HG03575 (cell line): Measurements from ENCODE around the gene PTGDS.
"Not testable (repeated sequence)": the region's sequence is repeated elsewhere in the genome, so short reads cannot be mapped to it uniquely, and the experiment has no call there.

ENCODE experiments used
- ATAC-seq: cut with Tn5 transposase; IDR thresholded peaks from one replicate; pipeline ENCODE4 v1.9.1; 2021; ENCODE audit not compliant: unreplicated experiment, insufficient number of reproducible peaks, low FRiP score; ENCODE audit errors: extremely low read depth

The PTGDS gene

DNA sequence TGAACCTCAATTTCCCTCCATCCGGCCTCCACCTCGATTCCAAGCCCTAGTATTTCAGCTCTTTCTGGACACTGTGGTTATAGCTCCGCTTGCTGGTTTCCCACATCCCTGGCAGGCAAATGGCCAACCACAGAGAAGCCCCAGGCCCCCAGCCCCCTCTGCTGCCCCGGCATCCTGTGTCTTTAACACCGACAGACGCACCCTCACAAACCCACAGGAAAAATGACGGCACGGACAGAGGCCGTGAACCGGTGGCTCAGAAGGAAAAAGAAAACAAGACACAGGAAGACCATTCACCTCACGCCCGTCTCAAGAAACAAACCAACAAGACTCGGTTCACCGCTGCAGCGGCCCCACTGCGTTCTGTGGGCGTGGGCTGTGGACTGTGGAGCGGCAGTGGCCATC, 20.5 kb downstream of the PTGDS start:
- no peak for ATAC-seq

- no peak for ATAC-seq
These were observed 23.1 kb downstream of the PTGDS start for GRCh38 chr9:137000177-137000930.

GRCh38 chr9:137001857-137002645, 24.7 kb downstream of the PTGDS start:
- ATAC-seq = no peak

GRCh38 chr9:137002646-137003041, 25.3 kb downstream of the PTGDS start:
- ATAC-seq = no peak

DNA sequence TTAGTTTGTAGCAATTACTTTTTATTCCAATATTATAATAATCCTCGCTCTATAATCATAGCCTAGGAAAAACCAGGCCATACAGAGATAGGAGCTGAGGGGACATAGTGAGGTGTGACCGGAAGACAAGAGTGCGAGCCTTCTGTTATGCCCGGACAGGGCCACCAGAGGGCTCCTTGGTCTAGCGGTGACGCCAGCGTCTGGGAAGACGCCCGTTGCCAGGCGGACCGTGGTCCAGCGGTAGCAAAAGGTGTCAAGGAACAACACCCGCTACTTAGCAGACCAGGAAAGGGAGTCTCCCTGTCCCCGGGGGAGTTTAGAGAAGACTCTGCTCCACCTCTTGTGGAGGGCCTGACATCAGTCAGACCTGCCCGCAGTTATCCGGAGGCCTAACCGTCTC, 27.0 kb downstream of the PTGDS start:
- ATAC-seq = not testable (repeated sequence)

DNA sequence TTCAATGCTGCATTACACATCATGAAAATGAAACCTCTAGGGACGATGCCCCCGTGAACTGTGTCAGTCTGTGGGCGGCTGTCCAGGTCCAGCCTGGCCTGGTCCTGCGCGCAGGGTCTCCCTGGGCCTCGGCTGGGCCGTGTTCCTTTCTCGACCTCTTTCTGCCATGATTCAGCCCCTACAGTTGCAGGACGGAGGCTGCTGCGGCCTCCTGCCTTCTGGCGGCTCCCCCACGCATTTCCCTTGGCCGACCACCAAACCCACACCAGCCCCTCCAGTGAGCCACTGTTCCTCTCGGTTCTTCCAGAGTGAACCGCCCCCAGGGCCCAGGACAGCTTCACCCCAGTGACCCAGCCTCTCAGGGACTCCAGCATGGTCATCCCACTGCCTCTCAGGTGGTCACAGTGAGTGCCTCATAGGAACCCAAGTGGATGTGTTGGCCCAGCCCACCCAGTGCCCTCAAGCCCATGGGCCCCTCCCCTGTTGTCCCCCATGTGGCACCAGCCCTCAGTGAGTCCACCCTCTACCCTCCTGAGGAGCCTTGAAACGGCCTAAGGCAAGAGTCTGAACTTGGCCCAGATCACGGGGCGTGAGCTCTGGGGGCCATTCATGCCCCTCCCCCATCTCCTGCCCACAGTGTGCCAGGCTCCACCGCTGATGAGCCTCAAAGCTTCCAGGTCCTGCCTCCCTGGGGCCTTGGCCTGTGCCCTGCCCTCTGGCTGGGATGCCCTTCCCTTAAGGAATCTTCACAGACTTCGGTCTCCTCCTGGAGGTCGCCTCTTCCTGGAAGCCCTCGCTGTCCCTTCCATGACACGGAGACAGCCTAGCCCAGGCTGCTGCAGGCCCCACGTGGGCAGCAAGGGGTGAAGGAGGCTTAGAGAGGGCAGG, 29.1 kb downstream of the PTGDS start:
- no peak for ATAC-seq

- ATAC-seq = no peak
These were observed 30.0 kb downstream of the PTGDS start for GRCh38 chr9:137007108-137007815.

GRCh38 chr9:137007816-137008270, 30.5 kb downstream of the PTGDS start:
- no peak for ATAC-seq

DNA sequence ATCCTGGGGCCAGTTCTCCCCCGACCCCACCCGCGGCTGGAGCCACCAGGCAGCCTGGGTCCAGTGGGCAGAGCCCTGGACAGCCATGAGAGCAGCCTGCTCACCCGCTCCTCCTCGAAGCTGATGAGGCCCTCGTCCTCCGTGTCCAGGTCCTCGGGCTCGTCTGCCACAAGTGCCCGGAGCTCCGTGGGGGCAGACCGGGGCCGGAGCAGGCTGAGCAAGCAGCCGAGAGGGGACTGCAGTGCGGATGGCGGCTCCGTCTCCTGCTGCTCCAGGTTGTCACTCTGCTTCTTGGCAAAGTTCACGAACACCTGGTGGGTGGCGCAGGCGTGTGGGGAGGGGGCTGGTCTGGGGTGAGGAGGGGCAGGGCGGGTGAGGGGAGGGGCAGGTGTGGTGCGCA, 31.0 kb downstream of the PTGDS start:
- ATAC-seq = no peak

- no peak for ATAC-seq
These were observed 31.9 kb downstream of the PTGDS start for GRCh38 chr9:137009217-137009616.

DNA sequence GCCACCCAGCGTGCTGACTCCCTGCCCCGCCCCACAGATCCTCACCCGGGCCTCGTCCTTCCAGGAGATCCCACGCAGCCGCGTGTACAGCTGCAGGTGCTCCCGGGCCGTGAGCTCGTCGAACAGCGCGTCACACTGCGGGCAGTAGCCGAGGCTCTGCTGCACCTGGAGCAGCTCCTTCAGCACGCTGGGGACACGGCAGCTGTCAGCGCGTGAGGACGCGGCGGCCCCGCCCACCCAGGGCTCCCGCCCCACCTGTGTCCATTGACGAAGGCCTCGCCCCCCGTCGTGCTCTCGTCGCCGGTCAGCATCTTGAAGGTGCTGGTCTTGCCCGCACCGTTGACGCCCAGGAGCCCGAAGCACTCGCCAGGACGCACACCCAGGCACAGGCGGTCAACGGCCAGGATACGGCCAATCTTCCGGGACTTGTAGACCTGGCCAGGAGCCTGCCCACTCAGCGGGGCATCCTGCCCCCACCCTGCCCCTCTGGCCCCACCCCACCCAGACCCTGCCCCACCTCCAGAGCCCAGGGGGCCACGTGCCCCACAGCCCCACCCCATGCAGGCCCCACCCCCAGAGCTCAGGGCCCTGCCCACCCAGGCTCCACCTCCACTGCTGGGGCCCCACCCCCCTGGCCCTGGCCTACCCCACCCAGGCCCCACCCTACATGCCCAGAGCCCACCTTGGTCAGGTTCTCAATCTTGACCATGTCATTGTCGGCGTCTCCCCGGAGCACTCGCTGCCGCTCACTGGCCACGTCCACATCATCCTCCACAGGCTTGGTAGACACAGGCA, 32.8 kb downstream of the PTGDS start:
- no peak for ATAC-seq

DNA sequence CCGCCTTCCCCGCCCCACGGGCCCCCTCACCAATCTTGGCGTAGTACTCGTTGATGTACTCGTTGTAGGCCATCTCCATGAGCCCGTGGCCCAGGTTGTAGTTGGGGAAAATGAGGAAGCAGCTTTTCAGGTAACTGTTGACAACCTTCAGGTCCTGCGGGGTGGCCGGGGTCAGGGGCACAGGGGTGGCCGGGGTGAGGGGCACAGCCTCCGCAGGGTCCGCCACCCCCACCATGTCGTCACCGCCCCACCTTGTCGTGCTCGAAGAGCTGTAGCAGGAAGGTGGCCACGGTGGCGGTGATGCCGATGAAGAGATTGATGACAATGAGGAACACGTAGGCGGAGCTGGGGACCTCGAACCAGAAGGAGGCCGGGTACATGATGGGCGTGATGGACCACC, 33.9 kb downstream of the PTGDS start:
- ATAC-seq = no peak

DNA sequence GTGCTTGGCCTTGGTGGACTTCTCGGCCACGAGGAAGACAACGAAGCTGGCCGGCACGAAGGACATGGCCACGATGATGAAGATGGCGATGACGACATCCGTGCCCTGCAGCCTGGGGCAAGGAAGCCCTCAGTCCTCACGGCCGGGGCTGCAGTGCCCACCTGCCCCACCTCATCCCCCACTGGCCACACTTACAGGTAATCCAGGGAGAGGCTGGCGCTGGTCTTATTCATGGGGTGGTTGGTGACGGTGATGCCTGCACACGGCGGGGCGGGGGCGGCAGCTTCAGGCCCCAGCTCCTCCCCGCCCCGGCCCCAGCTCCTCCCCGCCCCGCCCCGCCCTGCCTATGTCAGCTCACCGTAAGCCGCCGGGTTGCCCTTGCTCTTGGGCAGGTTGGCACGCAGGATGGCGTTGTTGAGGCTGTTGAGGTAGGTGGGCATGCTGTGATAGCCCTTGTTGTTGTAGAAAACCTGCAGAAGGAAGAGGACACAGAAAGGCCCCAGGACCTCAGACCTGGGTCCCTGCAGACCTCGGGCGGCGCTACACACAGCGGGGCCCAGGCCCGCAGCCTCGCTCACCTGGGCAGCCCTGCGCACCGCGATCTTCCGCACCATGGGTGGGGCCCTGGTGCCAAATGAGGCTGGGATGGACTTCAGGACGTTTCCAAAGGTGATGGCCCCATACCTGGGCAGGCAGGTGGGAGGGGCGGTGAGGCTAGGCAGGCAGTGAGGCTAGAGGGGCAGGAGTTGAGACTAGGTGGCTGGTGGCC, 34.8 kb downstream of the PTGDS start:
- ATAC-seq = no peak

DNA sequence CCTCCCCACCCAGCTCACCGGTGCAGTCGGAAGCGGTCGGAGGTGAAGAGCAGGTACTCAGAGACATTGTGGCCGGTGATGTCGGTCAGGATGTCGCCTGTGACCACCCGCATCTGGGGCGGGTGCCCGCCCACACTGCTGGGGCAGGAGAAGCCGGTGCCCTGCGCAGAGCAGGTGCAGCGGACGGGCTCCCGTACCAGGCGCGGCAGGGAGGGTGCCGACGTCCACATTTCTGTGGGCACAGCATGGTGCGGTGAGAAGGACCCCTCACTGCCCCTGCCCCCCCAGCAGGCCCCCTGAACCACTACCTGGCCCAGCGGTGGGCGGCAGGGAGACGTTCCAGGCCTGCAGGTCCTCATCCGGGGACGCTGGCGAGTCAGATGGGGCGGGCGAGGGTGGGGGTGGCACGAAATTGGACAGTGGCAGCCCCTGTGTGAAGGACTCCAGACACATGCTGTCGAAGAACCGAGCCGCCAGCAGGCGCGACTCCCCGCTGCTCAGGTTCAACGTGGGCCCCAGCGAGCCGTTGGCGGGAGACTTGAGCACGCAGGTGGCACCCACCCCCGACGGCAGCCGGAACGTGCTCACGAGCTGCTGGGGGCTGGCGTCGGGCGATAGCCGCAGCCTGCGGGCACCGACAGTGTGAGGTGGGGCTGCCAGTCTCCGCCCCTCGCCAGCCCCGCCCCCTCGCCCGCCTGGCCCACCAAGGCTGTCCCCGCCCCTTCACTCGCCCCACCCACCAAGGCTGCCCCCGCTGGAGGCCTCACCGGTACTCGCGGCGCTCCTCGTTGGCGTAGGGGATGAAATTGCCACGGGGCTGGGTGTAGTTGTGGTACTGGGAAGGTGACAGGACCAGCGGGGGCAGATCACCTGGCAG, 35.6 kb downstream of the PTGDS start:
- no peak for ATAC-seq

DNA sequence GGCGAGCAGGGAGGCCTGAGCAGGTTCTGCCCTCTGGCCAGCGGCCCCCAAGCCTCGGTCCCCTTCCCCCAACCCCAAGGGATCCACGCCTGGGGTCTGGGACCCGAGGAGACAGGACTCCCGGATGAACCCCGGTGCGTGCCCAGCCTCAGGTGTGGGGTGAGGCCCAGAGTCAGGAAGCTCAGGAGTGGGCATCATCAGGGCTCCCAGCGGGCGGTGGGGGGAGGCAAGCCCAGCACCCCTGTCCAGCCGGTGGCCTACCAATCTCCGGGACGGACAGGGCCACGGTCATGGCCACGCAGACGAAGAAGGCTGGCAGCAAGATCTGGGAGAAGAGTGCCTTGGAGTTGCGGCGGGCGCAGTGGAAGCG, 36.3 kb downstream of the PTGDS start:
- no peak for ATAC-seq

DNA sequence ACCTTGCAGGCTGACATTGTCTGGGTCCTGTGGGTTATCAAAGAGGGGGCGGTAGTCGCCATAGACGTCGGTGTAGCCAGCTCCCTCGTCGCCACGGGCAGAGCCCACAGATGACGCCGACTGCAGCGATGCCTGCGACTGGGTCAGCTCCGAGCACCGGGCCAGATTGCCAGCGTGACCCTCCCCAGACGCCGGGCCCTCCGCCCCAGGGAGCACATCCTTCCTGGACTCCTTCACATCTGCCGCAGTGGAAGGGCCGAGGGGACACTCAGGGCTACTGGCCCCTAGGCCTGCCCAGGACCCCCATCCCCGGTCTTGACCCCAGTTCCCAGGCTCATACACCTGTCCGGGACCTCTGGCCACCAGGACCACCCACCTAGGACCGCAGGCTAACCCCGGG, 36.9 kb downstream of the PTGDS start:
- ATAC-seq = no peak
